HCT116 (cell line): ENCODE data around the gene CCP110. TPM values are rescaled to one million over a fixed set of nuclear protein-coding genes. Genes with fewer than 3 reads are reported as not detected.

ENCODE experiments used
- ATAC-seq: fragments of 200-7000 bp; cut with Tn5 transposase; 2 replicates; pipeline ENCODE4 v1.9.1; 2020; ENCODE audit warnings: mild to moderate bottlenecking, moderate library complexity
- BruUV-seq: library from RNA; stranded (reverse); fragments of 400-500 nt; replicated peaks from 2 replicates; lab custom pipeline; 2021; lab: Mats Ljungman, UMichigan
- CTCF ChIA-PET: fragments of 300-600 bp; sonication (Branson Sonifier 250); formaldehyde crosslinking; loops from one replicate; lab custom pipeline; 2021; ENCODE audit warnings: antibody characterized with exemption; lab: Charles Lee
- POLR2A ChIA-PET: fragments of 300-600, 350-600 bp; sonication (Branson Sonifier 250); formaldehyde crosslinking; loops from one replicate; lab custom pipeline; 2021; ENCODE audit warnings: antibody characterized with exemption; lab: Charles Lee
- RAD21 ChIA-PET, 2 experiments: fragments of 300-600 bp; sonication (Branson Sonifier 250); formaldehyde crosslinking; loops; one replicate each; lab custom pipeline; 2023; ENCODE audit warnings: low total read pairs in 2 of 2; ENCODE audit not compliant: uncharacterized antibody in 2 of 2, unreplicated experiment in 2 of 2, low non-redundant PET in 1 of 2; lab: Charles Lee
- DNase-seq: peaks from one replicate; pipeline ENCODE4 v3.0.0-alpha.2; 2010; ENCODE audit warnings: low read depth, low spot score
- H2AFZ ChIP-seq: fragments of 200-600 bp; shearing (Covaris generic), sonication (generic); 2 replicates; pipeline ENCODE4 v1.6.1; 2017; ENCODE audit warnings: low read depth, mixed run types, mixed read lengths, antibody characterized with exemption, low read length; ENCODE audit not compliant: poor library complexity, severe bottlenecking
- H3K27ac ChIP-seq: 2 replicates; pipeline ENCODE4 v1.5.1; 2012; ENCODE audit warnings: low read depth, low read length
- H3K27me3 ChIP-seq: fragments of 200-600 bp; sonication (generic); 2 replicates; pipeline ENCODE4 v1.6.1; 2016; ENCODE audit warnings: mixed run types, low read length, mixed read lengths; ENCODE audit not compliant: insufficient read depth
- H3K36me3 ChIP-seq, 2 experiments: fragments of 200-500 bp in 1 of 2; fragments of 200-600 bp in 1 of 2; sonication (Bioruptor generic) in 1 of 2; sonication (generic) in 1 of 2; 2 replicates each; pipeline versions ENCODE4 v1.5.1 to v1.6.1; 2014 to 2016; ENCODE audit warnings: low read length in 2 of 2, inconsistent platforms in 1 of 2, mixed read lengths in 1 of 2, mixed run types in 1 of 2; ENCODE audit not compliant: insufficient read depth in 2 of 2, control insufficient read depth in 1 of 2
- H3K4me1 ChIP-seq, 2 experiments: fragments of 200-600 bp in 1 of 2; sonication (generic) in 1 of 2; 2 replicates each; pipeline versions ENCODE4 v1.5.1 to v1.6.1; 2012 to 2017; ENCODE audit warnings: low read length in 2 of 2, inconsistent platforms in 1 of 2, mild to moderate bottlenecking in 1 of 2, mixed read lengths in 1 of 2, mixed run types in 1 of 2, moderate library complexity in 1 of 2; ENCODE audit not compliant: insufficient read depth in 2 of 2, control insufficient read depth in 1 of 2
- H3K4me2 ChIP-seq: fragments of 200-600 bp; sonication (generic); 2 replicates; pipeline ENCODE4 v1.6.1; 2017; ENCODE audit warnings: mixed run types, low read length, mixed read lengths
- H3K4me3 ChIP-seq, 2 experiments: fragments of 200-600 bp in 1 of 2; sonication (generic) in 1 of 2; replicated peaks in 1 of 2; 2 replicates each; pipeline ENCODE4 v1.5.1; 2011 to 2016; ENCODE audit warnings: low read length in 2 of 2, control low read depth in 1 of 2, low read depth in 1 of 2, mild to moderate bottlenecking in 1 of 2, mixed read lengths in 1 of 2, mixed run types in 1 of 2
- H3K79me2 ChIP-seq: fragments of 200-600 bp; sonication (generic); 2 replicates; pipeline ENCODE4 v1.6.1; 2017; ENCODE audit warnings: mild to moderate bottlenecking, mixed run types, low read length, moderate library complexity, mixed read lengths; ENCODE audit not compliant: insufficient read depth
- H3K9ac ChIP-seq: fragments of 200-600 bp; sonication (generic); 2 replicates; pipeline ENCODE4 v1.6.1; 2016; ENCODE audit warnings: low read length, mixed read lengths
- H3K9me2 ChIP-seq: fragments of 200-600 bp; sonication (generic), shearing (Covaris generic); 2 replicates; pipeline ENCODE4 v1.6.1; 2017; ENCODE audit warnings: mixed run types, mild to moderate bottlenecking, moderate library complexity; ENCODE audit not compliant: insufficient read depth
- H3K9me3 ChIP-seq, 2 experiments: fragments of 200-500 bp in 1 of 2; fragments of 200-600 bp in 1 of 2; sonication (Bioruptor generic) in 1 of 2; sonication (generic) in 1 of 2; 2 replicates each; pipeline ENCODE4 v1.6.1; 2014 to 2017; ENCODE audit warnings: low read length in 2 of 2, mixed read lengths in 2 of 2, inconsistent platforms in 1 of 2, low read depth in 1 of 2, mild to moderate bottlenecking in 1 of 2, mixed run types in 1 of 2, moderate library complexity in 1 of 2; ENCODE audit not compliant: control insufficient read depth in 1 of 2, insufficient read depth in 1 of 2
- H4K20me1 ChIP-seq: fragments of 200-600 bp; sonication (generic), shearing (Covaris generic); 2 replicates; pipeline ENCODE4 v1.6.1; 2017; ENCODE audit warnings: mixed run types, mild to moderate bottlenecking, moderate library complexity; ENCODE audit not compliant: insufficient read depth
- CBX3 ChIP-seq: IDR thresholded peaks from 2 replicates; pipeline ENCODE4 v1.6.1; 2012; ENCODE audit warnings: low read depth
- CEBPB ChIP-seq: IDR thresholded peaks from 2 replicates; pipeline ENCODE4 v1.6.1; 2012; ENCODE audit warnings: low read depth
- ELF1 ChIP-seq: IDR thresholded peaks from 2 replicates; pipeline ENCODE4 v1.6.1; 2012; ENCODE audit warnings: low read depth, borderline replicate concordance
- EZH2 ChIP-seq: fragments of 200-600 bp; sonication (generic); IDR thresholded peaks from 2 replicates; pipeline ENCODE4 v1.6.1; 2017; ENCODE audit warnings: antibody characterized with exemption, mixed run types
- FOSL1 ChIP-seq: IDR thresholded peaks from 2 replicates; pipeline ENCODE4 v1.6.1; 2012; ENCODE audit warnings: low read depth
- JUND ChIP-seq: IDR thresholded peaks from 2 replicates; pipeline ENCODE4 v1.6.1; 2012
- POLR2AphosphoS5 ChIP-seq: IDR thresholded peaks from 2 replicates; pipeline ENCODE4 v1.6.1; 2011; ENCODE audit warnings: mild to moderate bottlenecking, low read depth, low read length, moderate library complexity
- TCF7L2 ChIP-seq: IDR thresholded peaks from 2 replicates; pipeline ENCODE4 v1.7.0; 2011; ENCODE audit warnings: borderline replicate concordance, inconsistent platforms; ENCODE audit not compliant: insufficient read depth, insufficient read length; ENCODE audit errors: extremely low read depth
- YY1 ChIP-seq: IDR thresholded peaks from 2 replicates; pipeline ENCODE4 v1.6.1; 2011; ENCODE audit warnings: low read length, low read depth, moderate library complexity, mild to moderate bottlenecking; ENCODE audit not compliant: insufficient replicate concordance; ENCODE audit errors: extremely low read depth
- ZFX ChIP-seq: fragments of 450-650 bp; IDR thresholded peaks from 2 replicates; pipeline ENCODE4 v1.6.1; 2017
- ZNF274 ChIP-seq: fragments of 200-500 bp; sonication (Bioruptor generic); IDR thresholded peaks from 2 replicates; pipeline ENCODE4 v1.6.1; 2014; ENCODE audit warnings: mild to moderate bottlenecking, low read depth, low read length, inconsistent platforms
- intact Hi-C: fragments of 100-400 bp; cut with micrococcal nuclease; formaldehyde crosslinking; loops from 2 replicates; pipeline ENCODE4 v1.10.0; 2022
- total RNA-seq: library from RNA; stranded (reverse); gene quantifications from one replicate; pipeline ENCODE4 v1.2.1, GENCODE V29; 2021; ENCODE audit not compliant: unreplicated experiment
- TF ChIP-seq, protein P1 (sequence below): IDR thresholded peaks from 2 replicates; pipeline ENCODE4 v1.6.1; 2012; ENCODE audit warnings: low read depth
- TF ChIP-seq, protein P2 (sequence below): IDR thresholded peaks from 2 replicates; pipeline ENCODE4 v1.6.1; 2012
- TF ChIP-seq, protein P3 (sequence below): IDR thresholded peaks from 2 replicates; pipeline ENCODE4 v1.6.1; 2011; ENCODE audit warnings: mild to moderate bottlenecking, low read length, moderate library complexity; ENCODE audit not compliant: insufficient replicate concordance; ENCODE audit errors: extremely low read depth

CCP110 gene
- total RNA-seq, 1 experiment from 2014 or later: 21.4 TPM

DNA sequence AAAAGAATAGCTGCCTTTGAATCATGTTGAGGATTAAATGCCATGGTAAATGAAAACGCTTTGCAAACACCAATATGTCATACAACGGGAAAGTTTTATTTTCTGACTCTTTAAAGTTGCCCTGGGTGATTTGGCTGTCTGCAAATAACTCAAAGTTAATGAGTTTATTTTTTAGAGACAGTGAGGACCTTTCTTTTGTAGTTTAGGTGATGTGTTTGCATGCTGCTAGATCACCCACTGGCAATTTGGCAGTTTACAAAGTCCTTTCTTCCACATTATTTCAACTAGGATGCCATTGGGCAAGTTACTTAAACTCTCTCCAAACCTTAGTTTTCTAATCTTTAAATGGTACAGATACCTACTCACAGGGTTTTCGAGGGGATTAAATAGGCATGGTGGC, 39.6 kb upstream of the CCP110 start (continued):
- TF ChIP-seq, protein P1, sequence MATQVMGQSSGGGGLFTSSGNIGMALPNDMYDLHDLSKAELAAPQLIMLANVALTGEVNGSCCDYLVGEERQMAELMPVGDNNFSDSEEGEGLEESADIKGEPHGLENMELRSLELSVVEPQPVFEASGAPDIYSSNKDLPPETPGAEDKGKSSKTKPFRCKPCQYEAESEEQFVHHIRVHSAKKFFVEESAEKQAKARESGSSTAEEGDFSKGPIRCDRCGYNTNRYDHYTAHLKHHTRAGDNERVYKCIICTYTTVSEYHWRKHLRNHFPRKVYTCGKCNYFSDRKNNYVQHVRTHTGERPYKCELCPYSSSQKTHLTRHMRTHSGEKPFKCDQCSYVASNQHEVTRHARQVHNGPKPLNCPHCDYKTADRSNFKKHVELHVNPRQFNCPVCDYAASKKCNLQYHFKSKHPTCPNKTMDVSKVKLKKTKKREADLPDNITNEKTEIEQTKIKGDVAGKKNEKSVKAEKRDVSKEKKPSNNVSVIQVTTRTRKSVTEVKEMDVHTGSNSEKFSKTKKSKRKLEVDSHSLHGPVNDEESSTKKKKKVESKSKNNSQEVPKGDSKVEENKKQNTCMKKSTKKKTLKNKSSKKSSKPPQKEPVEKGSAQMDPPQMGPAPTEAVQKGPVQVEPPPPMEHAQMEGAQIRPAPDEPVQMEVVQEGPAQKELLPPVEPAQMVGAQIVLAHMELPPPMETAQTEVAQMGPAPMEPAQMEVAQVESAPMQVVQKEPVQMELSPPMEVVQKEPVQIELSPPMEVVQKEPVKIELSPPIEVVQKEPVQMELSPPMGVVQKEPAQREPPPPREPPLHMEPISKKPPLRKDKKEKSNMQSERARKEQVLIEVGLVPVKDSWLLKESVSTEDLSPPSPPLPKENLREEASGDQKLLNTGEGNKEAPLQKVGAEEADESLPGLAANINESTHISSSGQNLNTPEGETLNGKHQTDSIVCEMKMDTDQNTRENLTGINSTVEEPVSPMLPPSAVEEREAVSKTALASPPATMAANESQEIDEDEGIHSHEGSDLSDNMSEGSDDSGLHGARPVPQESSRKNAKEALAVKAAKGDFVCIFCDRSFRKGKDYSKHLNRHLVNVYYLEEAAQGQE: no peak
- TF ChIP-seq YY1 (no peak), ZFX (no peak), CBX3 (no peak), FOSL1 (no peak), ELF1 (no peak), CEBPB (no peak), TCF7L2 (no peak), ZNF274 (no peak)
- TF ChIP-seq, protein P2, sequence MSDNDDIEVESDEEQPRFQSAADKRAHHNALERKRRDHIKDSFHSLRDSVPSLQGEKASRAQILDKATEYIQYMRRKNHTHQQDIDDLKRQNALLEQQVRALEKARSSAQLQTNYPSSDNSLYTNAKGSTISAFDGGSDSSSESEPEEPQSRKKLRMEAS: no peak

DNA sequence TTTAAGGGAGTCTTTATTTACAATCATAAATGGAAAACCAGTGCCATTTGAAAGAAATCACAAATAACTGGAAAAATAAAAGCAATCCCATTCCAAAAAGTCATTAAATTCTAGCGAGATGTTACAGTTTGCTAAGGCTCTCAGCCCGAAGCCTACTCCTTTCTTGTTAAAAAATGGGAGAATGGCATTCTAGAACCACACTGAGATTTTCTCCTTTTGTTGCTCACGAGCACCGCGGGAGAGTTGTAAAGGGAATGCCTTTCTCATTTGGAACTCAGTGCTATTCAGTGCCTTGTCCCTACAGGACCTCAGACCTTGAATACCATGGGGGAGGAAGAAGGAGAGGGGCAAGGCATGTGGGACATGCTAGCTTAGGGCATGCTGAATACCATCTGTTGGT, 38.1 kb upstream of the CCP110 start:
- no TSS peak for BruUV-seq

More for the DNA sequence above, 38.1 kb upstream of the CCP110 start:
- no peaks in the 10 kb centered on the region for H3K27me3 ChIP-seq
- H2AFZ ChIP-seq: no peak overlapping the region
- H3K36me3 ChIP-seq: peaks cover 0 to 13% of the 10 kb centered on the region in 2 experiments; a peak in 1 of 4 replicates
- H3K27ac ChIP-seq: no peak overlapping the region
- TF ChIP-seq TCF7L2 (no peak), YY1 (no peak), ZFX (no peak), ELF1 (no peak), EZH2 (no peak), POLR2AphosphoS5 (no peak), CEBPB (no peak), JUND (no peak)
- TF ChIP-seq, protein P3, sequence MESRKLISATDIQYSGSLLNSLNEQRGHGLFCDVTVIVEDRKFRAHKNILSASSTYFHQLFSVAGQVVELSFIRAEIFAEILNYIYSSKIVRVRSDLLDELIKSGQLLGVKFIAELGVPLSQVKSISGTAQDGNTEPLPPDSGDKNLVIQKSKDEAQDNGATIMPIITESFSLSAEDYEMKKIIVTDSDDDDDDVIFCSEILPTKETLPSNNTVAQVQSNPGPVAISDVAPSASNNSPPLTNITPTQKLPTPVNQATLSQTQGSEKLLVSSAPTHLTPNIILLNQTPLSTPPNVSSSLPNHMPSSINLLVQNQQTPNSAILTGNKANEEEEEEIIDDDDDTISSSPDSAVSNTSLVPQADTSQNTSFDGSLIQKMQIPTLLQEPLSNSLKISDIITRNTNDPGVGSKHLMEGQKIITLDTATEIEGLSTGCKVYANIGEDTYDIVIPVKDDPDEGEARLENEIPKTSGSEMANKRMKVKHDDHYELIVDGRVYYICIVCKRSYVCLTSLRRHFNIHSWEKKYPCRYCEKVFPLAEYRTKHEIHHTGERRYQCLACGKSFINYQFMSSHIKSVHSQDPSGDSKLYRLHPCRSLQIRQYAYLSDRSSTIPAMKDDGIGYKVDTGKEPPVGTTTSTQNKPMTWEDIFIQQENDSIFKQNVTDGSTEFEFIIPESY: no peak
- TF ChIP-seq, protein P2: no peak
- POLR2A ChIA-PET: no interaction called here
- intact Hi-C loops: no loop called here
- no peaks in the 10 kb centered on the region for H3K9me2 ChIP-seq
- H4K20me1 ChIP-seq: no peaks in the 10 kb centered on the region
- H3K79me2 ChIP-seq: no peaks in the 10 kb centered on the region
- no peak overlapping the region for H3K4me2 ChIP-seq
- ATAC-seq: no peak
- H3K4me1 ChIP-seq: peaks cover 10 to 34% of the 10 kb centered on the region in 2 experiments
- H3K9me3 ChIP-seq: no peaks in the 10 kb centered on the region
- RAD21 ChIA-PET: no interaction called here
- H3K4me3 ChIP-seq: no peak overlapping the region
- H3K9ac ChIP-seq: no peak overlapping the region
- CTCF ChIA-PET: no interaction called here
- no peak for DNase-seq
